ENCODE measurements around the gene RSAD1. TPM values are rescaled to one million over a fixed set of nuclear protein-coding genes. Genes with fewer than 3 reads are reported as not detected.

RSAD1 gene
- total RNA-seq, 1 experiment from 2014 or later: 51.1 TPM

GRCh38 chr17:50523208-50523607, 44.5 kb downstream of the RSAD1 start:
- H3K27ac Mint-ChIP-seq (ENCODE audit: unreplicated experiment): no peak overlapping the region
- CTCF ChIA-PET: no interaction called here

GRCh38 chr17:50524838-50525237, 46.2 kb downstream of the RSAD1 start:
- CTCF ChIA-PET: interaction anchor here (0.6 kb wide), 1 partner anchor 9 kb away, joined by 3 read pairs; no protein-coding TSS in a partner anchor

More at GRCh38 chr17:50523208-50523607, 44.5 kb downstream of the RSAD1 start:
- intact Hi-C loops (cut with micrococcal nuclease; ENCODE audit: unreplicated experiment): no loop called here
- DNase-seq: no peak
- BruUV-seq (replicated peaks): no TSS peak
- Mint-ChIP-seq H3K9me3 (ENCODE audit: low read depth, unreplicated experiment) (no peaks in the 10 kb centered on the region), H3K4me3 (ENCODE audit: low read depth, unreplicated experiment) (no peak overlapping the region), H3K4me1 (ENCODE audit: low read depth, unreplicated experiment) (no peaks in the 10 kb centered on the region), H3K36me3 (ENCODE audit: insufficient read depth, unreplicated experiment) (no peaks in the 10 kb centered on the region), H3K27me3 (ENCODE audit: unreplicated experiment) (peaks cover 11% of the 10 kb centered on the region)
- TF ChIP-seq CTCF (IDR thresholded peaks at IDR 0.05; ENCODE audit: unreplicated experiment): no peak

DNA sequence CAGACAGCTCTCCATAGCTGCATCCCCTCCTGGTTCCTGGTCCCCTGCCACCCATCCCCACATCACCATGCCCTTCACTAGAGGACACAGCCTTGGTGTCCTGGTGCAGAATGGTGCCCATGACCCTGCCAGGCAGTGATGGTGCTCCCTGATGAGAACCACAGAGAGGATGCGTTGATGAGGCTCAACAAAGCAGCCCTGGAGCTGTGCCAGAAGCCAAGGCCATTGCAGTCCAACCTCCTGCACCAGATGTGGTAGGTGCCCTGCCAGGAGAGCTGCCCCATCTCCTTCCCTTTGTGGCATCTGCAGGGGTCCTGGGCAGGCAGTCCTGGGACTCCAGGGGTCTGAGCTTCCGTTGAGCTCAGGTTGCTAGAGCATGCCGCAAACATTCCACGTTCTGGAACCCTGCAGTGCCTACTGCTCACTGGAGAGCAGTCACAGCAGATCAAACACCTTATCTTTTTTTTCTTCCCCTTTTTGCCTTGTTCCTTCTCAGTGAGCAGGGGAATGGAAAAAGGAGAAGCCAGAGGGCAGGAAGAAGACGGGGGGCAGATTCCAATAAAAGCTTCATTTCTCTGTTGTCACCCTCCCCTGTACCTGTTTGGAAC, 48.6 kb downstream of the RSAD1 start:
- Mint-ChIP-seq H3K4me3 (ENCODE audit: low read depth, unreplicated experiment) (no peak overlapping the region), H3K27ac (ENCODE audit: unreplicated experiment) (no peak overlapping the region), H3K36me3 (ENCODE audit: insufficient read depth, unreplicated experiment) (peaks cover 7% of the 10 kb centered on the region), H3K4me1 (ENCODE audit: low read depth, unreplicated experiment) (peaks cover 15% of the 10 kb centered on the region), H3K9me3 (ENCODE audit: low read depth, unreplicated experiment) (no peaks in the 10 kb centered on the region), H3K27me3 (ENCODE audit: unreplicated experiment) (peaks cover 20% of the 10 kb centered on the region)
- intact Hi-C loops (cut with micrococcal nuclease; ENCODE audit: unreplicated experiment): no loop called here
- DNase-seq: no peak
- CTCF ChIA-PET: interaction anchor here (0.6 kb wide), 1 partner anchor 232 kb away, joined by 6 read pairs; no protein-coding TSS in a partner anchor
- no peak for TF ChIP-seq CTCF (IDR thresholded peaks at IDR 0.05; ENCODE audit: unreplicated experiment)
- no TSS peak for BruUV-seq (replicated peaks)

More at GRCh38 chr17:50524838-50525237, 46.2 kb downstream of the RSAD1 start:
- peaks cover 19% of the 10 kb centered on the region for H3K27me3 Mint-ChIP-seq (ENCODE audit: unreplicated experiment)
- H3K4me1 Mint-ChIP-seq (ENCODE audit: low read depth, unreplicated experiment): no peaks in the 10 kb centered on the region
- intact Hi-C loops (cut with micrococcal nuclease; ENCODE audit: unreplicated experiment): no loop called here
- no peak for DNase-seq
- no peak overlapping the region for H3K27ac Mint-ChIP-seq (ENCODE audit: unreplicated experiment)
- BruUV-seq (replicated peaks): no TSS peak
- no peaks in the 10 kb centered on the region for H3K9me3 Mint-ChIP-seq (ENCODE audit: low read depth, unreplicated experiment)
- no peaks in the 10 kb centered on the region for H3K36me3 Mint-ChIP-seq (ENCODE audit: insufficient read depth, unreplicated experiment)
- TF ChIP-seq CTCF (IDR thresholded peaks at IDR 0.05; ENCODE audit: unreplicated experiment): no peak
- H3K4me3 Mint-ChIP-seq (ENCODE audit: low read depth, unreplicated experiment): no peak overlapping the region

- Mint-ChIP-seq H3K9me3 (ENCODE audit: low read depth, unreplicated experiment) (no peaks in the 10 kb centered on the region), H3K27ac (ENCODE audit: unreplicated experiment) (no peak overlapping the region), H3K27me3 (ENCODE audit: unreplicated experiment) (peaks cover 20% of the 10 kb centered on the region), H3K4me3 (ENCODE audit: low read depth, unreplicated experiment) (no peak overlapping the region), H3K4me1 (ENCODE audit: low read depth, unreplicated experiment) (peaks cover 16% of the 10 kb centered on the region), H3K36me3 (ENCODE audit: insufficient read depth, unreplicated experiment) (peaks cover 15% of the 10 kb centered on the region)
- no peak for DNase-seq
- CTCF ChIA-PET: interaction anchor here (0.6 kb wide), 2 partner anchors 130 to 231 kb away, joined by 3 to 6 read pairs; no protein-coding TSS in a partner anchor
- TF ChIP-seq CTCF (IDR thresholded peaks at IDR 0.05; ENCODE audit: unreplicated experiment): no peak
- intact Hi-C loops (cut with micrococcal nuclease; ENCODE audit: unreplicated experiment): no loop called here
- BruUV-seq (replicated peaks): no TSS peak
Observed at GRCh38 chr17:50527949-50528474, 49.4 kb downstream of the RSAD1 start.
